HuH-7 (cell line): ENCODE measurements around the gene LIN28B.

Experiments
- DNase-seq: peaks from one replicate; pipeline ENCODE4 v3.0.0; 2011; ENCODE audit warnings: low spot score

LIN28B gene

GRCh38 chr6:105014954-105015353 lies 58.0 kb downstream of the LIN28B start:
- DNase-seq: no peak

DNA sequence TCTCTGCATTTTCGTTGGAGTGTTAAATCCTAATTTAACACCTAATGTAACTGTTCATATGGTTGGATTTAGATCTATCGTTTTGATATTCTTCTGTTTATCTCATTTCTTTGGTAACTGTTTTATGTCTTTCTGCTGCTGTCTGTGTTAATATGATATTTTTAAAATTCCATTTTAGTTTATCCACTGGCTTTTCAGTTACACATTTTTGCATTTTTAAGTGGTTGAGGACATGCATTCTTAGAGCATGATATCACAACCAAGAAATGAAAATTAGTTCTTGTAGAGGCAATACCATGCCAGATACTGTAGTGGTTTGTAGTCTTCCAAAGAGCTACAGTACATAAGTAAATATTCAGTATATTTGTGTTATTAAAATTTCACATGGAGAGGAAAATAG lies 58.6 kb downstream of the LIN28B start:
- DNase-seq: no peak

DNA sequence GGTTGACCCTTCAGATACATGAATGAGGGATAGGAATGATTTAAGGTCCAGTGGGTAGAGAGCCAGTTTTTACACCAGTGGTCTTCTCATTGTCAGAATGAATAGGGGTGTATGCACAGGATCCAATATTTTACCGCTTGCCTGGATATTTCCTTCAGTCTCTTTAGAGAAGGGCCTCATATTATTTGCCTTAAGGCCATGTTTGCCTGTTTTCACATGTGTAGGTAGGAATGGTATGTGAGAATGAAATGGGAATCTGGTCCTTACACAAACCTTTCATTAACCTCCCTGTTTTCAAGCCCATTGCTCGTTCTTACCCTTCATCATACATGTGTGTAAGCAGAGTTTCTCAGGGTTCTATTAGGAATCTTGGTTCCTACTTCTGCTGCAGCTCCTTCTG lies 62.4 kb downstream of the LIN28B start:
- no peak for DNase-seq

- DNase-seq: no peak
Observed at GRCh38 chr6:105021399-105021798, 64.5 kb downstream of the LIN28B start.

DNA sequence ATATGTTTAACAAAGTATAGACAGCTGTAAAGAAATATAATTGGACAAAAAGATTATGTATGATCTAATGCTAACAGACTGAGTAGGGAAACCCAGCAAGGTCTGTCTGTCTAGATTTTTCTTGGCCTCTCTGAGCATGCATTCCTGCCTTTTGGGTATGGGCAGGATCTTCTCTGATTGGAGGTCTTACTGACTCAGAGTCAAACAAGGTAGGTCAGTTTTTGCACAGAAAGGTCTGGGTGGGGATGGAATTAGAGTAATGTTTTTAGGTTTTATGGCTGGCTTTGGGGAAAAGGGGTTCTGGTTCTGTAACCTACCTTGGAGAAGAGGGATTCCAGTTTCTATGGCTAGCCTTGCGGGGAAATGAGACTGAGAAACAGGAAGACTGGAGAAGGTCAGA lies 65.5 kb downstream of the LIN28B start:
- DNase-seq: no peak

DNA sequence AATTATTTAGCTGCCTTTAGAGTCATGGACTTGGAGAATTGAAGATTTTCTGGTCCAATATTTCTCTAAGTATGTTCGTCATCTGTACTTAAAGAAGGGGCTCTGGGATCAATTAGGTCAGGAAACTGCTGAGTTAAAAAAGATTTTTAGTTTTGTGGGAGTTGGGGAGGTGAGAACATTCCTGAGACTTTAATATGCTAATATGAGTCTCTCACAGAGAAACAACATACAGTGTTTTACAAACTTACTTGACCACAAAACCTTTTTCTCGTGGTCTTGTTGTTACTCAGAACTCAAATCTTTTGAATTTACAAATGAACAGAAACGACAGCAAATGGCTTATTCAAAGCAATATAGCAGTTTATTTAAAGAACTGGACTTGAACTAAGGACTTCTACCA lies 67.9 kb downstream of the LIN28B start:
- DNase-seq: no peak

- no peak for DNase-seq
Observed at GRCh38 chr6:105028898-105029297, 72.0 kb downstream of the LIN28B start.

DNA sequence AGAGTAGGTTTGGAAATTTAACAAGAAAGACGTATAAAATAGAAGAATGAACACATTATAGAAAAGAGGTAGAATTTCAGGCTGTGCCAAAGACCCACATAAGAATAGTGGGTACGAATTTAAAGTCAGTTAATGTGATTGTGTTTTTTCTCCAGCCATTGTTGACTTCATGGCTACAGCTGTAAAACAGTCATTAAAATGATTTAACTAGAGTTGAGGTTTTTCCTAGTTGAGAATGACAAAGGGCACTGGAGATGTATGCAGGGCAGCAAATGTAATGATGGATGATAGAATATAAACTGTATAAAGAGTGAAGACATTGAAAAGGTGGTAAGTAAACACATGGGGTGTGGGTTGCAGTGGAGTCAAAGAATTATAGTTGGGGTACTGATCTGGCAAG lies 72.7 kb downstream of the LIN28B start:
- DNase-seq: no peak

GRCh38 chr6:105034470-105034869 lies 77.6 kb downstream of the LIN28B start:
- no peak for DNase-seq

- DNase-seq: no peak
Observed at GRCh38 chr6:105035299-105035698, 78.4 kb downstream of the LIN28B start.

DNA sequence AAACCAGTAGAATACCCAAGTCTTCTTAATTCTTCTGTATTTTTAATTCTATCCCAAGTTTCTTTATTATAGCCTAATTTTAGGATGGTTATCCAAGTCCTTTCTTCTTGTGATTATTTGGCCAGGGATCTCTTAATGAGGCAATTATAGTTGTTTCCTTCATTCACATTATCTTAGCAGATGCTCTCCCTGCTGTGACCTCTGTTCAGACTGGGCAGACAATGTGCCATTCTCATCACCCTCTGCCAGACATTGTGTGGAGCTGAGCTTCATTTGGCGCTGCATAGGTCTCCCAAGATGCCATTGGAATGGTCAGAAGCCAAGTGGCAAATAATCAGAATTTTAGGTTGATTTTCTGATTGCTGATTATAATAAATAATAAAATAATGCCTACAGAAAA lies 79.4 kb downstream of the LIN28B start:
- DNase-seq: no peak

GRCh38 chr6:105038259-105038658 lies 81.4 kb downstream of the LIN28B start:
- DNase-seq: no peak

- DNase-seq: no peak
Observed at GRCh38 chr6:105041880-105042279, 85.0 kb downstream of the LIN28B start.

GRCh38 chr6:105042648-105043047 lies 85.7 kb downstream of the LIN28B start:
- DNase-seq: no peak

DNA sequence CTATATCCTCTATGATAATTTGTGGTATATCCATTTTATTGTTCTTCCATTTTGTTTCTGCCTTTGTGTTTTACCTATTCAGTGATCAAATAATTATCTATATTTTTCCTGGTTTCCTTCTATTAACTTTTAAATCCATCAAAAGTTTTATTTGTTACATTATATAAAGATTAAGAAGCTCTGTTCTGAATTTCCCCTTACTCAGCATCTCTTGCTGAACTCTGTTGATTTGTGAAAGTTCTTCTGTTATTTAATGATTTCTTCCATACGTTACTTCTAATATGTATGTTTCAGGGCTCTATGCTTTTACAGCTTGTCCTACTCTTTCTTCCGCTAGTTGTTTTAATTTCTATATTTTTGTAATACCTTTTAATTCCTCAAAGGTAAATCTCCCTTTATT lies 87.1 kb downstream of the LIN28B start:
- no peak for DNase-seq

DNA sequence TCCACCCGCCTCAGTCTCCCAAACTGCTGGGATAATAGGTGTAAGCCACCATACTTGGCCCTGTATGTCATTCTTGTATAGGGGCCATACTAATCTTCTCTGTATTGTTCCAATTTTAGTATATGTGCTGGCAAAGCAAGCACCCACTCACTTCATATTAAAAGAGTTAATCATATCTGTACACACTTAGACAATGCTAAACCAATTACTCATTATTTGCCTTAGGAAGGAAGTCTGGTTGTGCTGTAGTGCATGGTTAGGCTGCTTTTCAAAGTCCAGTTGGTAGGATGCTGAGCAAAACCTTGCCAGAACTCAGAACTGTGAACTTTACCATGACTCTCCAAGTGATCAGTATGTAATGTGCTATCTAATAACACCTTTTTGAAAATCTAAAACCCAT lies 88.6 kb downstream of the LIN28B start:
- DNase-seq: no peak

GRCh38 chr6:105051941-105052471 lies 95.1 kb downstream of the LIN28B start:
- DNase-seq: no peak

GRCh38 chr6:105056646-105057045 lies 99.7 kb downstream of the LIN28B start:
- no peak for DNase-seq

- no peak for DNase-seq
Observed at GRCh38 chr6:105057160-105057559, 100.3 kb downstream of the LIN28B start.

DNA sequence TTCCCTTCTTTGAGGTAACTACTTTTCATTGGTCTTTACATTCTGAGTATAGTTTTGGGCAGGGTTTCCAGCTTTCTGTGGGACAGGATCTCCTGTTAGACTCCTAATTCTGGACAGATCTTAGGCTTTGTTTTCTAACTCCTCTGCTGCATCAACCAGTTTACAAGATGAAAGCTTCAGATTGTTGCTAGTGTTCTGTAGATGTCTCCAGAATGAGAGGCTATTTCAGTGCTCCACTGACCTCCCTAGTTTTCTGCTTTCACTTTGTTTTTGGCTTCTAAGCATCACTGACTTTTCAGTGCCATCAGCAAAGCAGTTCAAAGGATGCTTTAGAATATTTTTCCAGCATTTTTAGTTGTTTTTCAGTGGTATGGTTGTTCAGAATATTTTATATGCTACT lies 101.4 kb downstream of the LIN28B start:
- no peak for DNase-seq

DNA sequence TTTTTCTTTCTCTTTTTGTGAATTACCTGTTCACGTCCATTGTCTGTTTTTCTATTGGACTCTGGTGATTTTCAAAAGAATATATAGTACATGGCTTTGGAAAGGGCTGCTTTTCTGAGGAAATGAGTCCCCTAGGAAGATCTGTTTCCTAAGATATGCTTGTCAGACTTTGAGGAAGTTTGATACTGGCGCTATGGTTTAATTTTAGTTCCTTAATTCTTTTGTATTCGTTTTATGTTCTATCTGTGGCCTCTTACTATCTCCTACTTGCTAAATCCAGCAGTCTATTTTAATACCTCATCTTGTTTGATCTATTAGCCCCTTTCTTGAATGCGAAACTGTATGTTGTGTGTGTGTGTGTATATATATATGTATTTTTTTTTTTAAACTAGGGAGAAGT lies 101.9 kb downstream of the LIN28B start:
- DNase-seq: no peak

DNA sequence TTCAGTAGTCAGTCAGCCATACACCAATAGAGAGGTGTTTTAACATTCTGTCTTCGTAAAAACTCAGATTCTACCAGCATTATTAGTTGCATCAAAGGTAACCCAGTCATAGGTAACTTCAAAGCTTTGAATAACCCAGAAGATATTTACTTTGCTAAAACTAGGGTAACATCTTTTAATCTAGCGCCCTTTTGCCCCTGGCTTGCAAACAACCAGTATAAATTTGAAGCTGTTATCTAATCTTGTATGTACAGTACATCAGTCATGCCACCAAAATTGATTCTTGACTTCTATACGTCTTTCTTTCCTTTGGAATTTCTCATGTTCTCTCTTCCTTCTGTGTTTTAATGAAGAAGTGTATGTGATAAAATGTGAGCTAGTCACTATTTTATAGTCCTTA lies 109.3 kb downstream of the LIN28B start:
- DNase-seq: no peak

- DNase-seq: no peak
Observed at GRCh38 chr6:105066836-105067235, 109.9 kb downstream of the LIN28B start.

GRCh38 chr6:105067329-105067728 lies 110.4 kb downstream of the LIN28B start:
- no peak for DNase-seq

DNA sequence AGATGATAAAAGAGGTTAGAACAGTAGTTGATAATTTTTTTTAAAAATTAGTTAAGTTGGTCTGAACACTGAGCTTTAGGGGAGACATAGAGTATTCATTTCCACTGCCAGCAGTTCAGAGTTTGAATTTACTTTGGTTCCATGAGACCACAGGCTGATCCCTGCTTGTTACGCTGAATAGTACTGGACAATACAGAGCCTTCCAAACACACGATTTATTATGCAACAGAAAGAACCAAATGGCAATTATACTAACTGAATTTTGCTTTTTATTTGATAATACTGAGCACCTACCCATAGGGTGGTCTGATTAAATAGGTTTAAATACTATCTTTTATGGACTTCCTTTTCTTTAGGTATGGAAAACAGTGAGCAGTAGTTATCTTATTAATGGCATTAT lies 111.5 kb downstream of the LIN28B start:
- no peak for DNase-seq
